Right ventricle myocardium inferior (tissue), 1 donor: ENCODE data around the gene NKIRAS2. TPM values are rescaled to one million over a fixed set of nuclear protein-coding genes. Genes with fewer than 3 reads are reported as not detected.
A peak's percentile ranks its signal among the peaks of the same experiment; 100 is the strongest.
"Not testable (repeated sequence)": the region's sequence is repeated elsewhere in the genome, so short reads cannot be mapped to it uniquely, and the experiment has no call there.

Experiments
- ATAC-seq: fragments of 200-7000 bp; cut with Tn5 transposase; one replicate; pipeline ENCODE4 v1.9.1; 2020; ENCODE audit warnings: mild to moderate bottlenecking, moderate library complexity
- DNase-seq: peaks from one replicate; pipeline ENCODE4 v3.0.0; 2021; ENCODE audit errors: missing footprints
- intact Hi-C: fragments of 100-400 bp; cut with DNase I; formaldehyde crosslinking; loops from one replicate; pipeline ENCODE4 v1.11.0; 2022
- total RNA-seq: library from RNA; stranded (reverse); fragmentation: NEBNext Ultra II Directional; extraction: Animal tissue kit (Norgen Biotek cat#: 25700); gene quantifications from one replicate; pipeline ENCODE4 v1.2.1, GENCODE V29; 2021
- donor health status: DM: no; HTN: yes; CAD: no; lungs with severe emphysema.

The NKIRAS2 gene
- total RNA-seq, 1 donor from 2014 or later = 47.1 TPM

DNA sequence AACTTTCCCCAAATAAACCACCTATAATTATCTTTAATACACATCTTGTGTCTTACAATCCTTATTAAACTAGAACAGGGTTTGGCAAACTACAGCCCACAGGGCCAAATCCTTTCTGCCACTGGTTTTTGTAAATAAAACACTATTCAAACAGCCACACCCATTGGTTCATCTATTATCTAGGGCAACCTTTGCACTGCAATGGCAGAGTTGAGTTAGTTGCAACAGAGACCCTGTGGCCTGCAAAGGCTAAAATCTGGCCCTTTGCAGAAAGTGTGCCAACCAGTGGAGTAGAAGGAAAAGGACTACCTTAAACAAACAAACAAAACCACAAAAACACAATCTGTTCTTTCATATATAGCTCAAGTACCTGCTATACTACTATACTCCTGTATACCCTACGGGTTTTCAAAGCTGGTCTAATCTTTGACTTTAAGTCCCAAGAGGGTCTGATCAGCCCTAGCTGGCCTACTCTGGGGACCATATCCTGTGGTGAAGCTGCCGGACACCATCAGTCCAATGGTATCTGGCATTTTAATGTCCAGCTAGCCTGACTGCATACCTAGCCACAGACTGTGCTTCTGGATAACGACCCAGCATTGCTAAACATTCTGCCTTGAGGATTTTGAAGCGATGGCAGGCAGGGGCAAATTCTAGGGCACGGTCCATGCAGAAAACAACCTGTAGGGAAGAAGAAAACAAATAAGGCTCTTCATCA lies 30.0 kb upstream of the NKIRAS2 start:
- intact Hi-C loops = no loop called here
- ATAC-seq = no peak
- DNase-seq = no peak

DNA sequence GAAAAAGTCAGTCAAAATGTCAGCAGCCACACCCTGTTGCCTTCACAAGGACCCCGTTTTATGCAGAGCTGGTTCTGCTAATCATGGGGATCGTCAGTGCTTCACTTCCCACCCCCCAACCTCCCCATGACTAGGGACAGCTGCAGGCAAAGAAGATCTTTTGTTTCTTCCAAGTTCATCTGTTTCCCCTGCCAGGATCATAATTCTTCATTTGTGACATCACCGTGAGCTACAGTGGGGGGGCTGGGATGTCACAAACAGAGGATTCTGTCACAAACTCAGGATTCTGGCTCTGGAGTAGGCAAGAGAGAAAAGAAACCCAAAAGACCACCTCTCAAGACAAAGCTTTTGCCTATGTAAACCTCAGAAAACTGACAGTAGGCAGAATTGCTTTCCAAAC lies 27.3 kb upstream of the NKIRAS2 start:
- ATAC-seq (no peak), DNase-seq (no peak)
- intact Hi-C loops = no loop called here

DNA sequence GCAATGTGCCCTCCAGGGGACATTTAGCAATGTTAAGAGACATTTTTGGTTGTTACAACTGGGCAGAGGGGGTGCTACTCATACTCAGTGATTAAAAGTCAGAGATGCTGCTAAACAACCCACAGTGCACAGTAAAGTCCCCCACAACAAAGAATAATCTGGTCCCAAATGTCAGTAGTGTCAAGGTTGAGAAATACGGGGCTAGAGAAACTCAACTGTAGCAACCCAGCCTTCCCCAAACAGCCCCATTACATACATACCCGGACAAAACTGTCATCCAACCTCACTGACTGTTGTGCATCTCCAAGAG lies 23.1 kb upstream of the NKIRAS2 start:
- intact Hi-C loops = no loop called here
- DNase-seq (no peak), ATAC-seq (no peak)

DNA sequence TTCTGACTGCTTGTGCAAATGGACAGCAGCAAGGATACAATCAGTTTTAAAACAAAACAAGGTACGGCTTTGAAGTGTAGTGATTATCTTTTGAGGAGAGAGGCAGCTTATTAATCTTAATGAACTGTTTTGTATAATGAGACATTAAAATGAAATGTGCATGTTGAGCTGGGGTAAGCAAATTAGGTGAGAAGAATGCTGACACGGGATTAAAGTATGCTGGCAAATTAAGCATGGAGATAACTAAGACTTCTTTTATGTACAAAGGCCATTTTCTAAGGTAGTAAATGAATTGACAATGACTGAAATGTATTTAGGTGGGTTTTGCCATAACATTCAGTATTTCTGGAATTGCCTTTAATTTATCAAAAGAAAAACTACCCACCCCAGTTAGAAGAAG lies 21.4 kb upstream of the NKIRAS2 start:
- ATAC-seq = no peak
- intact Hi-C loops = no loop called here

DNA sequence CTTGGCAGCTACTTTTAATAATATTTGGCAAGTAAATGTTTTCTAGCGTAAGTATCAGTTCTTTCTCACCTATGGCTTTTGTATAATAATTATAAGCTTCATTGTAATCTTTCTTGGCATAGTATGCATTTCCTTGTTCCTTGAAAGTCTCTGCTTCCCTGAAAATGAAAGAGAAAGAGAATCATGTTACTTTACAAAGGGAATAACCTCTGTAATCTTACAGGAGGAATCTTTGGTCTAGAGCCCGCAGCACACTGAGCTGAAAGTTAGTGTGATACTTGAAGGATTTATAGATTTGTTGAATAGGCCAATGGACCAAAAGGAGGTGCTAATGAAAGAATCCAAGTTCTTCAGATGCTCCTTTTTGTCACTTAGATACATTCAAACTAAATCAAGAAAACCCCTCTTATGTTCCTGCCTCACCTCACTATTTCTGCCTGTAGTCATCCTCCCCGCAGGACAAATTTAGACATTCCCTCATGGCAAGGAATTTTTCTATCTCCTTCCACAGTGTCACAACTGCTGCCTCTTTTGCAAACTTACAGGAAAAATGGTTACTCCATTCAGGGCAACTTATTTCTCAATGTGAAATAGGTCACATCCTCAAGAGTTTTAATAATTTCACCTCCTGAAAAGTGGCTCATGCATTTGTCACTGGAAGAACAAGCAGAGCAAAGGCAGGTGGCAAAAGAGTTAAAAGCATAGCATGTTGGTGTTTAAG lies 19.3 kb upstream of the NKIRAS2 start:
- DNase-seq (no peak), ATAC-seq (no peak)
- intact Hi-C loops = no loop called here

More for the DNA sequence above, 21.4 kb upstream of the NKIRAS2 start:
- DNase-seq = no peak

DNA sequence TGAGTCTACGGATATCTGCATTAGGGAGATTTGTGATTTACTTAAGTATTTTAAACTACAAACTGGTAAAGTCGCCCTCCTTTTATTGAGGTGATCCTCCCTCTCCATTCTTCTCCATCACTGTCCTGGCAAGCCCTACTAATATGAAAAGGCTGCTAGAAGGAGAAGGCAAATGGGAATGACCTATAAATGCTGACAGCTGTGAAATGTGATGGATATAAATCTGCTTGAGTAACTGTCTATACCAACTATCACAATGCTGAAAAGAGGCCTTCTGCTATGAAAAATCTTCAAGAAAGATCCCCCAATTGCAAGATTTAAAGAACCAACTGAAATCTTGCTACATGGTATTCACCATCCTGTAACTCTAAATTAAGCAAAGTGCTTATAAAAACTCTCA lies 18.2 kb upstream of the NKIRAS2 start:
- intact Hi-C loops = no loop called here
- ATAC-seq (no peak), DNase-seq (no peak)

DNA sequence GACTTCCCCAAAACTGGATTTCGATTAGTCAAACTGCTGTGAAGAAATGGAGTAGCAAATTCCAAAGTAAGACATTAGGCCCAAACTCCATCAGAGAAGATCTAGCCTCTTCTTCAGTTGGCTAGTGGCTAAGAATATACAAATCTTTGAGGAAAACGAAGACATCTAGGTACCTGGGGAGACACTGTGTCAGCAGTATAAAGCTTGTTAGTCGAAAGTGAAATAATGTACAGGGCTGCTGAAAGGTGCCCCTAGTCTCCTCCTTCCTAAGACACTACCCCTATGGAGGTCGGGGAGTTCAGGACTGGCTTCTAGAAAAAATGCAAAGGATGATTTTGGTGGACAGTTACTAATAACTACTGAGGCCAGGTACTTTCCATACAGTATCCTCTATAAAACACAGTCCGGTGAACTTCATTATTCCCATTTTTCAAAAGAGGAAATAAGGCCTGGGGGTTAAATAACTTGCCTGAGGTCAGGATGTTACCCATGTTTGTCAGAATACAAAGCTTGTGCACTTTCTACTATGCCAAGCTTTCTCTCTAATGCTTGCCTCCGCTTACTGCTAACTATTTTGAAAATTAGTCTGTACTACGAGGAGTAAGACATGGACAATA lies 17.6 kb upstream of the NKIRAS2 start:
- intact Hi-C loops = no loop called here
- ATAC-seq = no peak
- no peak for DNase-seq

DNA sequence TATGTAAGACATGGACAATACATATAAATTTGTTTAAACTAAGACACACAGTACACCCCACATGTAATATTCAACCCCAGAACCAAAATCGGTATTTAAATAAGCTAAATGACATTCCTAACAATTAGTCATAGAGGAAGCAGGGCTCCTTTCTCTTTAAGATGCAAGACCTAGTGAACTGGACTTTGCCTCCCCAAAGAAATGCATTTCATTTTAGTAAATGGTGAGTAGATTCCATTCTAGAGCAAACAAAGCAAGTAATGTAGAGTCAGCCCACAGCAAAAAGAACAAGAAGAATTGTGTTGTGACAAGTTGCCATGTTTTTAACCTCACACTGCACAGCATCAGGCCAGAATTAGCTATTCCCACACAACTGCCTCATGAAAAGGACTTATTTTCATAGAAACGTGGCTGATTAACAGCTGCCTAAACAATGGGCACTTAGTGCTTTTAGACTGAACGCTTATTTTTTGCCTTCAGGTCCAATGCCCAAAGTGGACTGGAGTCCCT lies 17.0 kb upstream of the NKIRAS2 start:
- intact Hi-C loops = no loop called here
- ATAC-seq = no peak
- DNase-seq = no peak

DNA sequence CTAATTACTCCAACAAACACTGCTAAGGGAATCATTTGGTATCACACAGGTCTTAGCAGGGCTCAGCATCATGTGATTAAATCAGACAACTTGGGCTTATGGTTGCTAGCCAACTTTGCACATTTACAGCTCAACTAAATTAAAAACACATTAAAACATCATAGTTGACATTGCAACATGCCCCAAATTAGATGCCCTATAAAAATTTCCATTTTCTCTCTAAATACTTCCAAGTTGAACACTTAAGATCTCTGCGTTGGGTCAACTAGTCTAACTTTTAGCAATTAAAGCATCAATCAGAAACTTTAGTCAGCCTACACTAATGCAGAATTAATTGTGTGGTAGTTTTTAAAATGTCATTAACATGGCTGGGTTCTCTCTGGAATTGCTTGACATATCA lies 14.7 kb upstream of the NKIRAS2 start:
- intact Hi-C loops = no loop called here
- no peak for DNase-seq
- ATAC-seq = no peak

DNA sequence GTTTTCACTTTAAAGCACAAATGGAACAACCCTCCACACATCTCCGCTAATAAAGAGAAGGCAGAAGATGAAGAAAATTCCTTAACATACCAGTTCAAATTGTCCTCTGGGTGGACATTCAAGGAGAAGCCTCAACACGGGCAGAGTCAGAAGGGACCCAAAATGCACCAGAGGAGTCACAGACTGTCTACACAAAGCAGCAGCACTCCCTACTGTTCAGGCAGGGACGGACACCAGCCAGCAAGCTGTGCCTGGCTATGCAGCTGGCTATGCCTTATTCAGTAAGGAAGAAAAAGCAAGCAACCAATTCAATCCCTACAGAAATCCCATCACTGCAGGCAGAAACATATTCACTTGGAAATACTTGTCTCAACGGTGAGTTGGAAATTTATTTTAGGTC lies 10.7 kb upstream of the NKIRAS2 start:
- DNase-seq (no peak), ATAC-seq (no peak)
- intact Hi-C loops = no loop called here

DNA sequence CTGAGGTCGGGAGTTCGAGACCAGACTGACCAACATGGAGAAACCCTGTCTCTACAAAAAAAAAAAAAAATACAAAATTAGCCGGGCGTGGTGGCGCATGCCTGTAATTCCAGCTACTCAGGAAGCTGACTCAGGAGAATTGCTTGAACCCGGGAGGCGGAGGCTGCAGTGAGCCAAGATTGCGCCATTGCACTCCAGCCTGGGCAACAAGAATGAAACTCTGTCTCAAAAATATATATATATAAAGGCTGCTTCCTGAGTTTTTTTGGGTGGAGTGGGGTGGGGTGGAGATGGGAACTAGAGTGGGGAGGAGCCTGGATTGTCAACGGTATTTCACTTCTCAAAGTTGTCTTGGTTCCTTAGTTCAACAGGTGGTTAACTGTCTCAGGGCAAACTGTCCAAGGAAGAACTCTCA lies 9.6 kb upstream of the NKIRAS2 start:
- peak; percentile 27 for ATAC-seq
- DNase-seq, intact Hi-C loops: not testable (repeated sequence)

DNA sequence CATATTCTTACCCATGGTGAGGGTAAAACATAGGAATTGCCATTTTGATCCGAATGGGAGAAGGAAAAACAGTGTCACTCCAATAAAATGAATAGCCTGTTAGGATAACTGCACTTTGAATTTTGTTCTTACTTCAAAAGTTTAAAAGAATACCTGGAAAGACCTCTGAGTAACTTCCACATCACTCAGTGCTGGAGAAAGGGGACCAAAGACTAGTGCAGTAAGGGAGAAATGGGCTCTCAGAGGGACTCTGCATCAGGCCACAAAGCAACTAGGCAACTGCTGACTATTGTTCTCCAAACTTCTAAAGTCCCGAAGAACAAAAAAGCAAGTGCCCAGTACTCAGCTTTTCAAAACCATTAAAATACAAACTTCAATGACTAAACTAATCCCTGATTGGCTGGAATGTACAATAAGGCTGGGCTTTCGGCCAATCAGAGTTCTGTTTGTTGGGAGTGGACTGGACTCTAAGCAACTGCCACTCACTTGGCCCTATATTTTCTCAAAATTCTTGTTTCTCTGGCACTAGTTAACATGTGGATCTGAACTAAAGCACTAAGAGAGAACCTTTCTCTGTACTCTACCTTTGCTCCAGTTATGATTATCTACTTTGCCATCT lies 8.9 kb upstream of the NKIRAS2 start:
- intact Hi-C loops = no loop called here
- no peak for ATAC-seq
- no peak for DNase-seq

DNA sequence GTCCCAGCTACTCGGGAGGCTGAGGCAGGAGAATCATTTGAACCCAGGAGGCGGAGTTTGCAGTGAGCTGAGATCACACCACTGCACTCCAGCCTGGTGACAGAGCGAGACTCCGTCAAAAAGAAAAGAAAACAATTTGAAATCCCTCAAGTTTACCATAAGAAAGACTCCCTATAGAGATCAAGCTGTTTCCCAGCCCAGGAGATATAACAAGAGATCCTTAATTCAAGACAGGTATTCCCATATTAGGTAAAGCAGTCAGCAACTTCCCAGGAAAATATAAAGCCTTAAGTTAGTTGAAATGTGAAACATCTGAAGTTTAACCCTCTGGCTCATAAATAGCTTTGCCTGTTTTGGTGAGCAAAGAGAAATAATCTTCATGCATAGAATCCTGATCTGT lies 7.5 kb upstream of the NKIRAS2 start:
- ATAC-seq, intact Hi-C loops: not testable (repeated sequence)

DNA sequence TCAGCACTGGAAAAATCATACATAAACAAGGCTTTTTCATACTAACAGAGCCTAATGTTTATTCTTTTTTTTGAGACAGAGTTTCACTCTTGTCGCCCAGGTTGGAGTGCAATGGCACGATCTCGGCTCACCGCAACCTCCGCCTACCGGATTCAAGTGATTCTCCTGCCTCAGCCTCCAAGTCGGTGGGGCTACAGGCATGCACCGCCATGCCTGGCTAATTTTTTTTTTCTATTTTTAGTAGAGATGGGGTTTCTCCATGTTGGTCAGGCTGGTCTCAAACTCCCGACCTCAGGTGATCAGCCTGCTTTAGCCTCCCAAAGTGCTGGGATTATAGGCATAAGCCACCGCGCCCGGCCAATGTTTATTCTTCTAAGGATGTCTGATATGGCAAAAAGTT lies 6.2 kb upstream of the NKIRAS2 start:
- DNase-seq, intact Hi-C loops, ATAC-seq: not testable (repeated sequence)

More for the DNA sequence above, 7.5 kb upstream of the NKIRAS2 start:
- DNase-seq = not testable (repeated sequence)

DNA sequence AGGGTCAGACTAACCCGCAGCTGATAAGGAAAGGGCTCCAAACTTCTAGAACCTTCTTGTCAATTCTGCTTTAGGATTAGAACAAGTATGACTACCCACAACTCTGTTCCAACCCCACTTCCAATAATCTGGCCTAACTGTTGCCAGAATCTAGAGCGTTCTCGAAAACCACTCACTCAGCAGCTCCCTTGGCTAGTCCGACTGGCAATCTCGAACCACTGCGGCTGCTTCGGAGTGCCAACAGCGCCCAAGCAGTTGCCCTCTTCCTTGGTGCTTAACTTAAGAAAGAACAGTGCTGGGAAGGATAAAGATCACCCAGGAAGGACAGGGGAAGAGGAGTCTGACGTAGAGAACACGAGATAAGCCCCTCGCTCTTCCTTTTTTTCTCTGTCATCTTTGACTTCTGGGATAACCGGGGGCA lies 3.5 kb upstream of the NKIRAS2 start:
- ATAC-seq = no peak
- DNase-seq = no peak
- intact Hi-C loops = loop anchor here (2.0 kb wide), 1 partner anchor 50 kb away; the partner anchor contains the start of gene CNP

DNA sequence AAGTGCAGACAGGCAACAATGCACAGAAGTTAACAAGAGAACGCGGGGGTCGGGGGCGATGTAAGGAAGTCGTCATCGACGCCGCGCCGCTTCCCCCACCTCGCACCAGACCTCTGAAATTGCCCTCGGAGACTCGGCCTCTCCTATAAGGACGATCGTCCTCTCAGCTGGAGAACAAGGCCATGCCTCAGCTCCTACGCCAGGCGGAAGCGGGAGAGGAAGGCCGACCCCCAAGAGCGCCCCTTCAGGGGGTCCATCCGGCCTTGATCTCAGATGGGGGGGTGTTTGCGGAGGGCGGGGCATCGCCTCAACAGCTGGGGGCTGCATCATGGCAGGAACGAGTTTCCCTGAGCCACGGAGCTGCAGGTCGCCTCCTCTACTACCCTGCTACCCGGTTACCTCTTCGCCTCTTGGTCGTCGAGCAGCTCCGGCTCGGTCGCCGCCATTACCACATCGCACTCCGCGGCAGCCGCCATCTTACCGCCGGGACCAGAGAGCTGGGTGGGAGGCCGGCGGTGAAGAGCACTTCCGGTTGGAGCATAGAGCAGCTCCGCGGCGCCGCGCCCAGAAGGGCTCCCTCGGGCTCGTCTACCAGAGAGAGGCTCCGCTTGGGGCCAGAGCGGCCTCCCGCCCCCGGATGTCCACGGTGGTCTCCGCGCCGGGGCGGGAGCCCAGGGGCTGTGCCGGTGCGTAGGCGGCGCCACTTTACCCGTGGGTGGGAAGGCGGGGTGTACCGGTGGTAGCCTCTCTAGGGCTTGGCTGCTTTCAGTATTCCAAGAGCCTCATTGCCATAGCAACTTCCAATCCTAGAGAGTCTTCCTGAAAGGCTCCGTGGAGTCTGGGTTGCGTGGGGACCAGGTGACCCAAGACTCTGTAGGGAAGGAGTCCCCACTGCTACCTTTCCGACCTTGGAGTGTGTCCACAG lies 2.7 kb upstream of the NKIRAS2 start, which contains the start of gene DNAJC7:
TSS of gene DNAJC7 (minus strand) at position 499 of the 925 bp plus-strand sequence. CDS start at position 476, 23 bp downstream.
- peak; percentile 98 for DNase-seq
- ATAC-seq = peak; percentile 97
- intact Hi-C loops = loop anchor here (2.0 kb wide), 1 partner anchor 50 kb away; the partner anchor contains the start of gene CNP

DNA sequence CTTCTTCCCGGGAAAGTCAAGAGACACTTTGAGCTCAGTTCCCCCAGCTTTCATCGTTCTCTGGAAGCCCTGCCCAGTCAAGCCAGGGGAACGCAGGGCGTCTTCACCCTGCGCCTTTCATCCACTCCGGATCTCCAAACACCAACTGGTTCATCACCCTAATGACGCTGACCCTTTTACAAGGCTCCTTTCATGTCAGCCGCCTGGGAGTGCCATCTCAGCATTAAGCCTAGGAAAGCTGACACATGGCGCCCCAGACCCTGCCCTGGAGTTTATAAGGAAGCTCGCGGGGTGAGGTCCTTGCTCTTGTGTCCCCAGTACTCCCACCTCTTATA lies 2.1 kb upstream of the NKIRAS2 start:
- DNase-seq (no peak), ATAC-seq (no peak)
- intact Hi-C loops = loop anchor here (2.0 kb wide), 1 partner anchor 51 kb away; the partner anchor contains the start of gene CNP

DNA sequence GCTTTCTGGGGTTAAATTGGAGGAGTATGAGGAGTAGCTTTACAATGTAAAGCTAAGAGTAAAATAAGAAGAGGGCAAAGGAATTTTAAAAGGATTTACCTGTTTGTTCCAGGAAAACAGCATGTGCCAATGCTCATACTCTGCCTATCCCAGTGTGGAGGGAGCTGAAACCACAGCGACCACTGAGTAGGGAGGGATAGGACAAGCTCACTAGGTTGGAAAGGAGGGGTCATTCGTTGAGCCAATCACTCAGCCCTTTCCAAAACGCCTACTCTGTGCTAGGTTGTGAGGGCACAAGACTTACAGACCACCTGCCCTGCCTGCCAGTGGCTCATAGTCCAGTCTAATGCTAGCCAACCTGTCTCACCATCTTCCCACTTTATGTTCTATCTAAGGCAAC lies 1.6 kb upstream of the NKIRAS2 start:
- intact Hi-C loops = no loop called here
- ATAC-seq = no peak

More for the DNA sequence above, 1.6 kb upstream of the NKIRAS2 start:
- no peak for DNase-seq
